B cell (primary cell): ENCODE data around the gene SRD5A1. TPM values are rescaled to one million over a fixed set of nuclear protein-coding genes. Genes with fewer than 3 reads are reported as not detected.

Source experiments
- ATAC-seq: fragments of 200-7000 bp; cut with Tn5 transposase; one replicate; pipeline ENCODE4 v1.10.0; 2021; ENCODE audit warnings: low read depth, mild to moderate bottlenecking, moderate number of reproducible peaks, moderate library complexity
- CTCF ChIA-PET: fragments of 350-600 bp; sonication (Branson Sonifier 250); formaldehyde crosslinking; loops from one replicate; lab custom pipeline; 2021; ENCODE audit warnings: antibody characterized with exemption, inconsistent platforms; lab: Charles Lee
- POLR2A ChIA-PET: fragments of 350-600 bp; sonication (Branson Sonifier 250); formaldehyde crosslinking; loops from one replicate; lab custom pipeline; 2021; ENCODE audit warnings: antibody characterized with exemption; lab: Charles Lee
- DNase-seq: peaks from one replicate; pipeline ENCODE4 v3.0.0; 2013
- H2AFZ ChIP-seq: 2 replicates; pipeline ENCODE4 v1.6.1; 2012; ENCODE audit warnings: mild to moderate bottlenecking, low read depth, low read length; ENCODE audit not compliant: insufficient read depth, poor library complexity, severe bottlenecking
- H3K27ac ChIP-seq, 2 donors: 1 replicate in 1 of 2; 2 replicates in 1 of 2; pipeline ENCODE4 v1.5.1; 2012 to 2013; ENCODE audit warnings: low read length in 2 of 2, mild to moderate bottlenecking in 2 of 2, moderate library complexity in 1 of 2
- H3K27me3 ChIP-seq, 4 experiments: fragments of 200-600 bp in 1 of 4; sonication (generic) in 1 of 4; replicated peaks in 1 of 4; 1 replicate in 2 of 4; 2 replicates in 2 of 4; pipeline versions ENCODE4 v1.6.1 to v1.7.0; 2013 to 2016; ENCODE audit warnings: low read length in 3 of 4, mild to moderate bottlenecking in 2 of 4, mixed read lengths in 1 of 4, moderate library complexity in 1 of 4; ENCODE audit not compliant: insufficient read depth in 4 of 4, control insufficient read depth in 3 of 4; ENCODE audit errors: control extremely low read depth in 1 of 4
- H3K36me3 ChIP-seq, 2 experiments: replicated peaks in 1 of 2; 1 replicate in 1 of 2; 2 replicates in 1 of 2; pipeline versions ENCODE4 v1.6.1 to v1.7.1; 2013; ENCODE audit warnings: low read length in 1 of 2; ENCODE audit not compliant: insufficient read depth in 2 of 2, control insufficient read depth in 1 of 2; ENCODE audit errors: control extremely low read depth in 1 of 2, extremely low read depth in 1 of 2
- H3K4me1 ChIP-seq, 2 donors: fragments of 200-600 bp in 1 of 2; sonication (generic) in 1 of 2; 1 replicate in 1 of 2; 2 replicates in 1 of 2; pipeline versions ENCODE4 v1.5.1 to v1.6.1; 2013 to 2017; ENCODE audit warnings: low read length in 2 of 2; ENCODE audit not compliant: control insufficient read depth in 2 of 2, insufficient read depth in 2 of 2
- H3K4me2 ChIP-seq: replicated peaks from 2 replicates; pipeline ENCODE3; 2012; ENCODE audit warnings: mild to moderate bottlenecking, low read depth, low read length; ENCODE audit not compliant: poor library complexity, severe bottlenecking
- H3K4me3 ChIP-seq, 5 experiments: fragments of 200-600 bp in 1 of 5; sonication (generic) in 1 of 5; 1 replicate in 3 of 5; 2 replicates in 2 of 5; pipeline versions ENCODE4 v1.5.1 to v1.7.0; 2011 to 2016; ENCODE audit warnings: low read length in 4 of 5, mild to moderate bottlenecking in 4 of 5, low read depth in 2 of 5, control low read depth in 1 of 5, moderate library complexity in 1 of 5; ENCODE audit not compliant: insufficient read depth in 1 of 5; ENCODE audit errors: control extremely low read depth in 1 of 5, extremely low read depth in 1 of 5
- H3K79me2 ChIP-seq: fragments of 200-600 bp; sonication (generic); one replicate; pipeline ENCODE4 v1.6.0; 2016; ENCODE audit warnings: low read length; ENCODE audit not compliant: control insufficient read depth, insufficient read depth
- H3K9ac ChIP-seq: fragments of 200-600 bp; sonication (generic); 2 replicates; pipeline ENCODE4 v1.6.1; 2017; ENCODE audit warnings: mild to moderate bottlenecking, low read length, moderate library complexity
- H3K9me3 ChIP-seq, 3 donors: one replicate each; pipeline versions ENCODE4 v1.6.1 to v1.7.1; 2013; ENCODE audit warnings: low read length in 2 of 3; ENCODE audit not compliant: control insufficient read depth in 2 of 3, insufficient read depth in 1 of 3; ENCODE audit errors: control extremely low read depth in 1 of 3
- H4K20me1 ChIP-seq: 2 replicates; pipeline ENCODE4 v1.6.0; 2012; ENCODE audit warnings: mild to moderate bottlenecking, low read length; ENCODE audit not compliant: insufficient read depth, control insufficient read depth, poor library complexity, severe bottlenecking
- H3K27ac Mint-ChIP-seq: one replicate; pipeline ENCODE4 v1.8.0; 2021; ENCODE audit warnings: mixed read lengths
- H3K27me3 Mint-ChIP-seq: one replicate; pipeline ENCODE4 v1.8.0; 2021; ENCODE audit warnings: mixed read lengths
- H3K4me1 Mint-ChIP-seq: one replicate; pipeline ENCODE4 v1.8.0; 2021; ENCODE audit warnings: mixed read lengths
- H3K4me3 Mint-ChIP-seq: one replicate; pipeline ENCODE4 v1.8.0; 2021; ENCODE audit warnings: mixed read lengths
- H3K9me3 Mint-ChIP-seq: one replicate; pipeline ENCODE4 v1.8.0; 2022; ENCODE audit warnings: mixed read lengths; ENCODE audit not compliant: insufficient read depth
- EZH2 ChIP-seq: IDR thresholded peaks from 2 replicates; pipeline ENCODE4 v1.6.1; 2012; ENCODE audit warnings: borderline replicate concordance, low read depth, mild to moderate bottlenecking, moderate library complexity, low read length; ENCODE audit not compliant: insufficient read depth, poor library complexity, severe bottlenecking
- WGBS: methylation state at CpG from one replicate; pipeline ENCODE4 v1.1.5; 2013; ENCODE audit warnings: missing lambda C conversion rate; ENCODE audit not compliant: insufficient coverage; 5-methylcytosine and 5-hydroxymethylcytosine counted together
- intact Hi-C: fragments of 100-400 bp; cut with micrococcal nuclease; formaldehyde crosslinking; loops from one replicate; pipeline ENCODE4 v1.10.0; 2022
- polyA plus RNA-seq: library from polyadenylated mRNA; depleted of rRNA; stranded (reverse); fragments of >200 nt; gene quantifications from 2 replicates; pipeline ENCODE4 v1.2.3, GENCODE V29; 2012
- total RNA-seq, 2 donors: library from RNA; stranded (reverse); fragments of 120-200 nt in 1 of 2; gene quantifications; 1 replicate in 1 of 2; 2 replicates in 1 of 2; pipeline versions ENCODE4 v1.2.3 to v1.2.4, GENCODE V29; 2013 to 2022
- TF ChIP-seq, protein P1 (sequence below): fragments of 200-600 bp; IDR thresholded peaks from one replicate; pipeline ENCODE4 v1.8.0; 2022; ENCODE audit warnings: antibody characterized with exemption, mild to moderate bottlenecking

Gene SRD5A1
- total and polyA plus RNA-seq, 2 donors (not counting 1 experiment from before 2014, with no cell fraction given), result 17.2 to 29.2 TPM

DNA sequence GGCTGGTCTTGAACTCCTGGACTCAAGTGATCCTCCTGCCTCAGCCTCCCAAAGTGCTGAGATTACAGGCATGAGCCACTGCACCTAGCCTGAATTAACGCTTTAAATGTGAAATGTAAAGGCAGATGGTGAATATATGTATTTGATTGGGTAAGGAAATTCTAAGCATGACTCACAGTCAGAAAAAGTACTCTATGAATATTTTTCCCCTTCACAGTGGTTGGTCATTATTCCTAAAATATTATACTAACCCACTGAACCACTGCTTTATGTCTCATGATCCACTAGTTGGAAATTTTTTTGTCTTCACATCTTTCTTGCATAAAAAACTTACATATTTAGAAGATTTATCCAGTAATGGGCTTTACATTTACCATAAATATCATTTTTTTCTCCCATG, 65.5 kb downstream of the SRD5A1 start:
- H3K9ac ChIP-seq, result no peak overlapping the region
- POLR2A ChIA-PET, result no interaction called here
- no peak overlapping the region for H2AFZ ChIP-seq
- peaks cover 0 to 20% (median 17%) of the 10 kb centered on the region in 4 experiments for H3K27me3 ChIP-seq
- intact Hi-C loops, result no loop called here
- Mint-ChIP-seq H3K27ac (no peak overlapping the region), H3K4me3 (no peak overlapping the region), H3K4me1 (no peaks in the 10 kb centered on the region), H3K9me3 (no peaks in the 10 kb centered on the region), H3K27me3 (peaks cover 38% of the 10 kb centered on the region)
- peaks cover 0 to 4% (median 4%) of the 10 kb centered on the region in 3 donors for H3K9me3 ChIP-seq
- DNase-seq (no peak), ATAC-seq (no peak)
- TF ChIP-seq EZH2, result no peak
- TF ChIP-seq, protein P1, sequence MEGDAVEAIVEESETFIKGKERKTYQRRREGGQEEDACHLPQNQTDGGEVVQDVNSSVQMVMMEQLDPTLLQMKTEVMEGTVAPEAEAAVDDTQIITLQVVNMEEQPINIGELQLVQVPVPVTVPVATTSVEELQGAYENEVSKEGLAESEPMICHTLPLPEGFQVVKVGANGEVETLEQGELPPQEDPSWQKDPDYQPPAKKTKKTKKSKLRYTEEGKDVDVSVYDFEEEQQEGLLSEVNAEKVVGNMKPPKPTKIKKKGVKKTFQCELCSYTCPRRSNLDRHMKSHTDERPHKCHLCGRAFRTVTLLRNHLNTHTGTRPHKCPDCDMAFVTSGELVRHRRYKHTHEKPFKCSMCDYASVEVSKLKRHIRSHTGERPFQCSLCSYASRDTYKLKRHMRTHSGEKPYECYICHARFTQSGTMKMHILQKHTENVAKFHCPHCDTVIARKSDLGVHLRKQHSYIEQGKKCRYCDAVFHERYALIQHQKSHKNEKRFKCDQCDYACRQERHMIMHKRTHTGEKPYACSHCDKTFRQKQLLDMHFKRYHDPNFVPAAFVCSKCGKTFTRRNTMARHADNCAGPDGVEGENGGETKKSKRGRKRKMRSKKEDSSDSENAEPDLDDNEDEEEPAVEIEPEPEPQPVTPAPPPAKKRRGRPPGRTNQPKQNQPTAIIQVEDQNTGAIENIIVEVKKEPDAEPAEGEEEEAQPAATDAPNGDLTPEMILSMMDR, result no peak
- no peaks in the 10 kb centered on the region for H4K20me1 ChIP-seq
- WGBS, result no CpG with 5 or more reads among the region's 1 CpG
- H3K4me3 ChIP-seq, result no peak overlapping the region
- H3K36me3 ChIP-seq, result no peaks in the 10 kb centered on the region
- H3K27ac ChIP-seq, result no peak overlapping the region
- no peaks in the 10 kb centered on the region for H3K79me2 ChIP-seq
- H3K4me2 ChIP-seq, result no peak overlapping the region
- H3K4me1 ChIP-seq, result no peaks in the 10 kb centered on the region
- CTCF ChIA-PET, result no interaction called here

DNA sequence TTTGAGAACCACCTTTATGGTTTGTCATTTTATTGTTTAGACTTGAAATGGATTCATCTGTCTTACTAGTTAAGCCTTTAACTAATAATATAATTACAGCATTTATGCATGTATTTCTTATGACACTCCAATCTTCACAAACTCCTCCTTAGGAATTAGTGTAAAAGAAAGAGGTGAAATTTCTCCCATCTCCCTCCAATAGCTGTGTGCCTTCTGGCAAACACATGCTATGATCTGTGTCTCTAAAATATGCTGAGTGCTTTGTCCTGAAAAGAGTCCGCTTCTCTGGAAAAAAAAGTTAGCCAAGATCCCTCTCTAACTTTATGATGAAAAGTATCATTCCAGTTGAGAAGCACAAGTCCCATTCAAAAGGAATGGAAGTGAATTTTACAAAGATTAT, 66.1 kb downstream of the SRD5A1 start:
- no peaks in the 10 kb centered on the region for H3K36me3 ChIP-seq
- H4K20me1 ChIP-seq, result no peaks in the 10 kb centered on the region
- no peak for ATAC-seq
- ChIA-PET CTCF (no interaction called here), POLR2A (no interaction called here)
- Mint-ChIP-seq H3K27ac (no peak overlapping the region), H3K4me3 (no peak overlapping the region), H3K27me3 (peaks cover 33% of the 10 kb centered on the region), H3K9me3 (no peaks in the 10 kb centered on the region), H3K4me1 (no peaks in the 10 kb centered on the region)
- no peak overlapping the region for H3K4me3 ChIP-seq
- WGBS, result no CpG with 5 or more reads among the region's 1 CpG
- H3K9me3 ChIP-seq, result peaks cover 0 to 4% (median 4%) of the 10 kb centered on the region in 3 donors
- no peaks in the 10 kb centered on the region for H3K4me1 ChIP-seq
- H3K79me2 ChIP-seq, result no peaks in the 10 kb centered on the region
- no peak overlapping the region for H2AFZ ChIP-seq
- no peak overlapping the region for H3K4me2 ChIP-seq
- H3K27me3 ChIP-seq, result peaks cover 0 to 20% (median 17%) of the 10 kb centered on the region in 4 experiments
- TF ChIP-seq, protein P1, result no peak
- TF ChIP-seq EZH2, result no peak
- no peak for DNase-seq
- H3K9ac ChIP-seq, result no peak overlapping the region
- intact Hi-C loops, result no loop called here
- H3K27ac ChIP-seq, result no peak overlapping the region
